DND-41 (cell line): ENCODE measurements around the gene PRKAR2B.

Experiments
- CTCF ChIP-seq: IDR thresholded peaks from 2 replicates; pipeline ENCODE4 v1.5.1; 2012; ENCODE audit warnings: borderline replicate concordance, low read length, moderate library complexity, mild to moderate bottlenecking; ENCODE audit not compliant: poor library complexity, severe bottlenecking; ENCODE audit errors: extremely low read depth
- EZH2 ChIP-seq: IDR thresholded peaks from 3 replicates; pipeline ENCODE4 v1.6.1; 2012; ENCODE audit warnings: borderline replicate concordance, low read depth, mild to moderate bottlenecking, moderate library complexity, low read length, inconsistent platforms; ENCODE audit not compliant: severe bottlenecking

DNA sequence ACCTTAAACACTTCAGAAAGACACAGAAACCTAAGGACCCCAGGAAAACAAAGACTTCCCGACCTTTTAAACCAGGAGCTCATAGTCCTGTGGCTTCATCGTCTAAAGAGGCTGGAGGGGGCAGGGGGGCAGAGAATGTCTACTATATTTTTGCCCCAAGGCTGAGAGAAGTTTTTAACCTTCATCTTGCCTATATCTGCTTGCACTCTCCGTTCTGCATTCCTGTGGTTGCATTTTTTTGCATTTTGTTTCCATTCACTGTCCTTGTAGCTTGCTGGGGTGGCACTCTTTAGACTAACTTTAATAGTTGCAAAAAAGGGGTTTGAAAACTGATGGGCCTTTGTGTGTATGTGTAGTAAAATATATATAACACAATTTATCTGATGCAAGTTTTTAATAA lies 23.7 kb downstream of the PRKAR2B start:
- TF ChIP-seq CTCF = no peak
- TF ChIP-seq EZH2 = no peak
